ENCODE data around the gene SLC22A23.

DNA sequence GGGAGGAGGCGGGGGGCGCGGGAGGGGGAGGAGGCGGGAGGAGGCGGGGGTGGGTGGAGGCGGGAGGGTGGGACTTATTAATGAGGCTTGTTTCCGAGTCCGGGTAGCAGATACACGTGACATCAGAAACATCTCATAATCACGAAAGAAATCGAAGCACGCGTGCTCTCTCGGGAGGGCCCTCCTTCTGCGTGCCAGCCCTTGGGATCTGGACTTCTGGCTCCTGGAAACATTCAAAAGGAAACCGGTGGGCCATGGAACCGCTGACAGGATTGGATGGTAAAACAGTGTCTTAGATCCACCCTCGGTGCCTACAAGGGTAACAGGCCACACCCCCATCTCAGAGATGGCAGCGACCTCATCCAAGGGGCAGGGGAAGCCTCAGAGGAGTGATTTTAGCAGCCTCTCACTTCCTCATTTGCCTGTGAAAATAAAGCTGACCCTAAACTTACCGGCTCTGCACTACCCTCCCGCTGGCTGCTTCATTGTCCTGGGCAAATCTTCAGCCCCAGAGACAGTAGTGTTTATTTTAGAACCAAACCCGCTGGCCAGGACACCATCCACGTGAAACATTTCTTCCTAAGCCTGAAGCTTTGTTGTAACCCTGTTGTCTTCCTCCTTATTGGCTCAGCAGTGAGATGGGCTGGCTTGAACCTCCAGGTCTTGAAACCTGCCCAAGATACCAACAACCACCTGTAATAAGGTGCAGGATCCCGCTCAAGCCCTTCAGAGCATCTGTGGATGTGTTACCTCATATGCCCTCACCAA, 100.6 kb downstream of the SLC22A23 start:
- TF ChIP-seq ZBTB7A (tag by site-specific recombination; IDR thresholded peaks at IDR 0.05; ENCODE audit: low read depth) (no peak), ZNF10 (tag by site-specific recombination; IDR thresholded peaks at IDR 0.05) (no peak), ZNF24 (tag by site-specific recombination; IDR thresholded peaks at IDR 0.05) (no peak), ZNF792 (tag by site-specific recombination; IDR thresholded peaks at IDR 0.05) (no peak), ZNF132 (tag by site-specific recombination; IDR thresholded peaks at IDR 0.05; ENCODE audit: borderline replicate concordance) (no peak), ZNF239 (tag by site-specific recombination; IDR thresholded peaks at IDR 0.05) (no peak)
- TF ChIP-seq, protein P1, sequence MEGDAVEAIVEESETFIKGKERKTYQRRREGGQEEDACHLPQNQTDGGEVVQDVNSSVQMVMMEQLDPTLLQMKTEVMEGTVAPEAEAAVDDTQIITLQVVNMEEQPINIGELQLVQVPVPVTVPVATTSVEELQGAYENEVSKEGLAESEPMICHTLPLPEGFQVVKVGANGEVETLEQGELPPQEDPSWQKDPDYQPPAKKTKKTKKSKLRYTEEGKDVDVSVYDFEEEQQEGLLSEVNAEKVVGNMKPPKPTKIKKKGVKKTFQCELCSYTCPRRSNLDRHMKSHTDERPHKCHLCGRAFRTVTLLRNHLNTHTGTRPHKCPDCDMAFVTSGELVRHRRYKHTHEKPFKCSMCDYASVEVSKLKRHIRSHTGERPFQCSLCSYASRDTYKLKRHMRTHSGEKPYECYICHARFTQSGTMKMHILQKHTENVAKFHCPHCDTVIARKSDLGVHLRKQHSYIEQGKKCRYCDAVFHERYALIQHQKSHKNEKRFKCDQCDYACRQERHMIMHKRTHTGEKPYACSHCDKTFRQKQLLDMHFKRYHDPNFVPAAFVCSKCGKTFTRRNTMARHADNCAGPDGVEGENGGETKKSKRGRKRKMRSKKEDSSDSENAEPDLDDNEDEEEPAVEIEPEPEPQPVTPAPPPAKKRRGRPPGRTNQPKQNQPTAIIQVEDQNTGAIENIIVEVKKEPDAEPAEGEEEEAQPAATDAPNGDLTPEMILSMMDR (tag by site-specific recombination; IDR thresholded peaks at IDR 0.05) = no peak
- TF ChIP-seq, protein P2, sequence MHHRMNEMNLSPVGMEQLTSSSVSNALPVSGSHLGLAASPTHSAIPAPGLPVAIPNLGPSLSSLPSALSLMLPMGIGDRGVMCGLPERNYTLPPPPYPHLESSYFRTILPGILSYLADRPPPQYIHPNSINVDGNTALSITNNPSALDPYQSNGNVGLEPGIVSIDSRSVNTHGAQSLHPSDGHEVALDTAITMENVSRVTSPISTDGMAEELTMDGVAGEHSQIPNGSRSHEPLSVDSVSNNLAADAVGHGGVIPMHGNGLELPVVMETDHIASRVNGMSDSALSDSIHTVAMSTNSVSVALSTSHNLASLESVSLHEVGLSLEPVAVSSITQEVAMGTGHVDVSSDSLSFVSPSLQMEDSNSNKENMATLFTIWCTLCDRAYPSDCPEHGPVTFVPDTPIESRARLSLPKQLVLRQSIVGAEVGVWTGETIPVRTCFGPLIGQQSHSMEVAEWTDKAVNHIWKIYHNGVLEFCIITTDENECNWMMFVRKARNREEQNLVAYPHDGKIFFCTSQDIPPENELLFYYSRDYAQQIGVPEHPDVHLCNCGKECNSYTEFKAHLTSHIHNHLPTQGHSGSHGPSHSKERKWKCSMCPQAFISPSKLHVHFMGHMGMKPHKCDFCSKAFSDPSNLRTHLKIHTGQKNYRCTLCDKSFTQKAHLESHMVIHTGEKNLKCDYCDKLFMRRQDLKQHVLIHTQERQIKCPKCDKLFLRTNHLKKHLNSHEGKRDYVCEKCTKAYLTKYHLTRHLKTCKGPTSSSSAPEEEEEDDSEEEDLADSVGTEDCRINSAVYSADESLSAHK (tag by site-specific recombination; IDR thresholded peaks at IDR 0.05) = peak; percentile 37; the same call in 1 of the 2 replicates
